Ascending aorta (tissue), 2 donors: ENCODE data around the gene UBN1. TPM values are rescaled to one million over a fixed set of nuclear protein-coding genes. Genes with fewer than 3 reads are reported as not detected.

Experiments
- DNase-seq, 2 donors: peaks; one replicate each; pipeline ENCODE4 v3.0.0-alpha.2; 2019; ENCODE audit warnings: low spot score in 2 of 2
- H3K27ac ChIP-seq, 2 donors: fragments of 200-600 bp; sonication (generic); one replicate each; pipeline ENCODE4 v1.5.1; 2016 to 2017; ENCODE audit warnings: mild to moderate bottlenecking in 1 of 2
- H3K27me3 ChIP-seq: fragments of 200-600 bp; sonication (generic); one replicate; pipeline ENCODE4 v1.5.1; 2017
- H3K36me3 ChIP-seq, 2 donors: fragments of 200-600 bp; sonication (generic); one replicate each; pipeline ENCODE4 v1.5.1; 2016
- H3K4me1 ChIP-seq, 2 donors: fragments of 200-600 bp; sonication (generic); one replicate each; pipeline ENCODE4 v1.5.1; 2016 to 2017; ENCODE audit warnings: mild to moderate bottlenecking in 1 of 2
- H3K4me3 ChIP-seq, 2 donors: fragments of 200-600 bp; sonication (generic); one replicate each; pipeline ENCODE4 v1.5.1; 2016 to 2017; ENCODE audit warnings: mild to moderate bottlenecking in 1 of 2
- H3K9me3 ChIP-seq, 2 donors: fragments of 200-600 bp; sonication (generic); one replicate each; pipeline ENCODE4 v1.5.1; 2016
- intact Hi-C: fragments of 100-400 bp; cut with DNase I; formaldehyde crosslinking; loops from one replicate; pipeline ENCODE4 v1.15.1; 2023
- total RNA-seq: library from RNA; depleted of rRNA; stranded (reverse); fragments of >200 nt; gene quantifications from one replicate; pipeline ENCODE4 v1.1.0, GENCODE V29; 2016
- TF ChIP-seq, protein P1 (sequence below), 3 experiments: fragments of 200-600 bp in 2 of 3; fragments of 450-650 bp in 1 of 3; sonication (generic) in 2 of 3; IDR thresholded peaks; one replicate each; pipeline ENCODE4 v1.5.1; 2016 to 2019; ENCODE audit warnings: antibody characterized with exemption in 3 of 3, mild to moderate bottlenecking in 1 of 3, moderate library complexity in 1 of 3

Gene UBN1, protein sequence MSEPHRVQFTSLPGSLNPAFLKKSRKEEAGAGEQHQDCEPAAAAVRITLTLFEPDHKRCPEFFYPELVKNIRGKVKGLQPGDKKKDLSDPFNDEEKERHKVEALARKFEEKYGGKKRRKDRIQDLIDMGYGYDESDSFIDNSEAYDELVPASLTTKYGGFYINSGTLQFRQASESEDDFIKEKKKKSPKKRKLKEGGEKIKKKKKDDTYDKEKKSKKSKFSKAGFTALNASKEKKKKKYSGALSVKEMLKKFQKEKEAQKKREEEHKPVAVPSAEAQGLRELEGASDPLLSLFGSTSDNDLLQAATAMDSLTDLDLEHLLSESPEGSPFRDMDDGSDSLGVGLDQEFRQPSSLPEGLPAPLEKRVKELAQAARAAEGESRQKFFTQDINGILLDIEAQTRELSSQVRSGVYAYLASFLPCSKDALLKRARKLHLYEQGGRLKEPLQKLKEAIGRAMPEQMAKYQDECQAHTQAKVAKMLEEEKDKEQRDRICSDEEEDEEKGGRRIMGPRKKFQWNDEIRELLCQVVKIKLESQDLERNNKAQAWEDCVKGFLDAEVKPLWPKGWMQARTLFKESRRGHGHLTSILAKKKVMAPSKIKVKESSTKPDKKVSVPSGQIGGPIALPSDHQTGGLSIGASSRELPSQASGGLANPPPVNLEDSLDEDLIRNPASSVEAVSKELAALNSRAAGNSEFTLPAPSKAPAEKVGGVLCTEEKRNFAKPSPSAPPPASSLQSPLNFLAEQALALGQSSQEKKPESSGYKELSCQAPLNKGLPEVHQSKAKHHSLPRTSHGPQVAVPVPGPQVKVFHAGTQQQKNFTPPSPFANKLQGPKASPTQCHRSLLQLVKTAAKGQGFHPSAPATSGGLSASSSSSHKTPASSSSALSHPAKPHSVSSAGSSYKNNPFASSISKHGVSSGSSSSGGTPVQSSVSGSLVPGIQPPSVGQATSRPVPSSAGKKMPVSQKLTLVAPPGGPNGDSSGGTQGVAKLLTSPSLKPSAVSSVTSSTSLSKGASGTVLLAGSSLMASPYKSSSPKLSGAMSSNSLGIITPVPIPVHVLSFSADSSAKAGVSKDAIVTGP (N-terminal part only)
- 31.8 TPM for total RNA-seq

DNA sequence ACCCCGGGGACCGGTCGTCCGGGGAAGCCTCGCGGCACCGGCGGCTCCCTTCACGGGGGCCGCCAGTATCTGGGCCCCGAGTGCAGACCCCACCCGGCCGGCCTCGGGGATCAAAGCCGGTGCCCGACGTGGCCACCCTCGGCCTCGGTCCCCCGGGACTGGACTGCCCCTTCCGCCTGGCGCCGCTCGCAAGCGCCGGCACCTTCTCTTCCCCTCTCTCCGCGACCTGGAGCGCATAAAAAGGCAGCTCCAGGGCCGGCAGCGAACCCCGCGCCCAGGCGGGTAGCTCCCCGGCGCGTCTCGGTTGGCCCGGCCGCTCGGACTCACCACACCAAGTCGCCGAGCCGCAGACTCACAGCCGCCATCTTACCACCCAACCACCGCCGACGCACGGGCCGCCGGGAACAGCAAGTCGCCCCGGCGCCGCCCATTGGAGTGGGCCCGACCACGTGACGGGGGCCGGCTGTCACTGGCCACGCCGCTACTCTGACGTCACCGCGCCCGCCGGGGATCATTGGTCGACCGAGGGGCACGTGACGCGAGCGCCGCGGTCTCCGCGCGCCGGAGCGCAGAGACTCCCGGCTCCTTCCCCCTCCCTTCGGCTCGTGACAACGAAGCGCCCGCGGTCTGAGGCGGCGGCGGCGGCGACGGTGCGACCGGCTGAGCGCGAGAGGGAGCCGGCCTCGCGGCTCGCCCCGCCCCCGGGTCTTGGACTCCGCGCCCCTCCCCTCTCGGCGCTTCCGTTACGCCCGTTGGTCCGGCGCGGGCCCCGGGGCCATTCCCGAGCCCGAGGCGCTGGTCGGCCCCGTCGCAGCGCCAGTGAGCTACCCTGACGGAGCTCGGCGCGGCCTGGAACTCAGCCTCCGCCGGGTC is at the start of gene UBN1, which contains the start of gene GLYR1:
Gene UBN1, plus strand, starts transcription at position 581 of the 873 bp plus-strand sequence. CDS start 5,437 bp downstream, outside the sequence.
Gene GLYR1, minus strand, starts transcription at position 388 of the 873 bp plus-strand sequence. Its CDS starts 23 bp downstream, at position 365.
- peaks cover 23 to 30% of the 10 kb centered on the region in 2 donors for H3K36me3 ChIP-seq
- TF ChIP-seq, protein P1, sequence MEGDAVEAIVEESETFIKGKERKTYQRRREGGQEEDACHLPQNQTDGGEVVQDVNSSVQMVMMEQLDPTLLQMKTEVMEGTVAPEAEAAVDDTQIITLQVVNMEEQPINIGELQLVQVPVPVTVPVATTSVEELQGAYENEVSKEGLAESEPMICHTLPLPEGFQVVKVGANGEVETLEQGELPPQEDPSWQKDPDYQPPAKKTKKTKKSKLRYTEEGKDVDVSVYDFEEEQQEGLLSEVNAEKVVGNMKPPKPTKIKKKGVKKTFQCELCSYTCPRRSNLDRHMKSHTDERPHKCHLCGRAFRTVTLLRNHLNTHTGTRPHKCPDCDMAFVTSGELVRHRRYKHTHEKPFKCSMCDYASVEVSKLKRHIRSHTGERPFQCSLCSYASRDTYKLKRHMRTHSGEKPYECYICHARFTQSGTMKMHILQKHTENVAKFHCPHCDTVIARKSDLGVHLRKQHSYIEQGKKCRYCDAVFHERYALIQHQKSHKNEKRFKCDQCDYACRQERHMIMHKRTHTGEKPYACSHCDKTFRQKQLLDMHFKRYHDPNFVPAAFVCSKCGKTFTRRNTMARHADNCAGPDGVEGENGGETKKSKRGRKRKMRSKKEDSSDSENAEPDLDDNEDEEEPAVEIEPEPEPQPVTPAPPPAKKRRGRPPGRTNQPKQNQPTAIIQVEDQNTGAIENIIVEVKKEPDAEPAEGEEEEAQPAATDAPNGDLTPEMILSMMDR (IDR thresholded peaks at IDR 0.05): no peak
- H3K9me3 ChIP-seq: no peaks in the 10 kb centered on the region
- intact Hi-C loops: loop anchor here (1.0 to 5.0 kb wide), 5 partner anchors 44 to 250 kb away; partner anchors contain the start of genes EEF2KMT and ROGDI
- H3K4me3 ChIP-seq: peak within 1 kb of the TSS; percentile 74 to 98
- no peaks in the 10 kb centered on the region for H3K27me3 ChIP-seq
- H3K27ac ChIP-seq: peak within 1 kb of the TSS; percentile 92 to 97
- peak; percentile 97 to 100 for DNase-seq
- peaks cover 12 to 23% of the 10 kb centered on the region in 2 donors for H3K4me1 ChIP-seq

DNA sequence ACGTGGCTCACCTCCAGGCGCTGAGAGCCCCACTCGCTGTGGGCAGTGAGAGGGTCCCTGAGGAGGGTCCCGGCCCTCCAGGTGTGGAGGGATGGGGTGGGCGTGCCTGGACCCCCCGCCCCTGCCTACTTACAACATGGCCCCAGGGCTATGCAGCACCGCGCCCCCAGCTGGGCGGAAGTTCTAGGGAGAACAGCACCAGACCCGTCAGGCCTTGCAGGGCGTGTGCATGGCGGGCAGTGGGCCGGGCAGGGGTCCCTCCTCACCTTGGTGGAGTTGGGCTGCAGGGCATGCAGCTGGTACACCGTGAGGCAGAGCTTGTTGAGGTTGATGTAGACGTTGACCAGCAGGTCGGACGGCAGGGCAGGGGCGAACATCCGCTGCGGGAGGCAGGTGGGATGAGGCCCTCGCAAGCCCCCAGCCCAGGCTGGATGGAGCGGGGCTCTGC is 49.5 kb upstream of the UBN1 start:
- H3K27me3 ChIP-seq: no peaks in the 10 kb centered on the region
- TF ChIP-seq, protein P1 (IDR thresholded peaks at IDR 0.05): no peak
- no peak overlapping the region for H3K27ac ChIP-seq
- no peaks in the 10 kb centered on the region for H3K9me3 ChIP-seq
- peaks cover 4 to 9% of the 10 kb centered on the region in 2 donors for H3K4me1 ChIP-seq
- H3K4me3 ChIP-seq: no peak overlapping the region
- intact Hi-C loops: no loop called here
- H3K36me3 ChIP-seq: peaks cover 12% of the 10 kb centered on the region in 2 donors
- no peak for DNase-seq

DNA sequence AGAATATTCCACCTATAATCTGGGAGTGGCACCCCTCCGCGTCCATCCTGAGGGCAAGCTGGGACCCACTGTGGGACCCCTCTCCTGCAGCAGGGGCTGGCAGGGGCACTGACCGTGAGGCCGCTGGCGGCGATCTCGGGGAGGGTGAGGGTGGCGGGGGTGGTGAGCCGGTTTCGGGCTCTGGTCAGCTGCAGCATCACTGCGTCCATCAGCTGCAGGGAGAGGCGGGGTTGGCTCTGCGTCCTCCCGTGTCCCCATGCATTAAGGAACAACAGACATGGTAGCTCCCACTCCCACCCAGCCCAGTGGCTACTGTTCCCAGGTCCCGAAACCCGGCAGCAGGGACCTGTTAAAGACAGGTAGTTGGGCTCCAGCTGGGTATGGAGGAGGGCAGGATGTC is 48.8 kb upstream of the UBN1 start:
- intact Hi-C loops: no loop called here
- H3K4me3 ChIP-seq: no peak overlapping the region

DNA sequence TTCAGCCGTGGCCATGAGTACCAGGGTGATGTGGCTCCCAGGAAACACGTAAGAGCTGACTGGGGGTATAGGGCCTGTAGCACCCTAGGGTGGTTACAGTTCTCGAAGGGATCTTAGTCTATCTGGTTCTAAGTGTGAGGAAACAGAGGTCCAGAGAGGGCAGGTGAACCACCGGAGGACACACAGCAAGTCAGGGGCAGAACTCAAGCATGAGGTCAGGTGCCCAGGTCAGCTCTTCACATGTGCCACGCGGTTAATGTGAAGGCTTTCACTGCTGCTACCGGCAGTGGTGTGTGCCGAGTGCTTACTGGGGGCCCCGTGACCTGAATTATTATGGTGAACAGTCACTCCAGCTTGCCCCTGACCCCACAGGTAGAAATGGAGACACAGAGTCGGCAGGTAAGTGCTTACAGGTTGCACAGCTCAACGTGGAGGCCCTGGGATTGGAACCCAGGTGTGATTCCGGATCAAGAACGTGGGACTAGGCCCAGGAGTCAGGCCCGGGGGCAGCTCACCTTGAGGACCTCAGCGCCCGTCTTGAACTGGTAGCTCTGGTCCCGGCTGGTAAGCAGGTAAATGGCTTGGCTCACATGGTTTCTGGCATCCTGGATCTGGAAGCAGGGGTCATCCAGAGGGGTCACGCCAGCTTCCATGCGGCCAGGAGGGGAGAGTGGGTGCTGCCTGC is 48.0 kb upstream of the UBN1 start:
- Histone ChIP-seq H3K4me3 (no peak overlapping the region), H3K9me3 (no peaks in the 10 kb centered on the region), H3K4me1 (peaks cover 4 to 9% of the 10 kb centered on the region in 2 donors), H3K36me3 (peaks cover 13 to 14% of the 10 kb centered on the region in 2 donors), H3K27ac (no peak overlapping the region), H3K27me3 (no peaks in the 10 kb centered on the region)
- TF ChIP-seq, protein P1 (IDR thresholded peaks at IDR 0.05): no peak
- intact Hi-C loops: no loop called here
- DNase-seq: no peak

More for the DNA sequence above, 48.8 kb upstream of the UBN1 start:
- H3K27ac ChIP-seq: no peak overlapping the region
- TF ChIP-seq, protein P1 (IDR thresholded peaks at IDR 0.05): no peak
- no peaks in the 10 kb centered on the region for H3K9me3 ChIP-seq
- peaks cover 12% of the 10 kb centered on the region in 2 donors for H3K36me3 ChIP-seq
- H3K4me1 ChIP-seq: peaks cover 4 to 9% of the 10 kb centered on the region in 2 donors
- no peaks in the 10 kb centered on the region for H3K27me3 ChIP-seq
- DNase-seq: no peak
